RWPE2 (cell line): ENCODE measurements around the gene SLC35F3.

ENCODE experiments used
- ATAC-seq: fragments of 200-7000 bp; cut with Tn5 transposase; 3 replicates; pipeline ENCODE4 v1.9.1; 2021; ENCODE audit warnings: low read depth
- DNase-seq: peaks from one replicate; pipeline ENCODE4 v3.0.0-alpha.2; 2020; ENCODE audit warnings: low spot score
- H3K27ac ChIP-seq: fragments of 450-650 bp; 2 replicates; pipeline ENCODE4 v1.5.1; 2017; ENCODE audit warnings: mild to moderate bottlenecking; ENCODE audit not compliant: poor library complexity, severe bottlenecking
- H3K27me3 ChIP-seq: fragments of 250-450 bp; sonication (Bioruptor Pico); 2 replicates; pipeline ENCODE4 v1.5.1; 2021; ENCODE audit warnings: mild to moderate bottlenecking, moderate library complexity; ENCODE audit not compliant: insufficient read depth, poor library complexity, severe bottlenecking
- H3K36me3 ChIP-seq: fragments of 250-450 bp; sonication (Bioruptor Pico); 2 replicates; pipeline ENCODE4 v1.5.1; 2020; ENCODE audit warnings: low read depth, mild to moderate bottlenecking, moderate library complexity
- H3K4me1 ChIP-seq: fragments of 250-450 bp; sonication (Bioruptor Pico); 2 replicates; pipeline ENCODE4 v1.5.1; 2021; ENCODE audit warnings: mild to moderate bottlenecking, moderate library complexity; ENCODE audit not compliant: insufficient read depth, poor library complexity, severe bottlenecking
- H3K4me3 ChIP-seq: fragments of 250-450 bp; sonication (Bioruptor Pico); 2 replicates; pipeline ENCODE4 v1.5.1; 2021; ENCODE audit warnings: mild to moderate bottlenecking, moderate library complexity; ENCODE audit not compliant: severe bottlenecking
- H3K9me3 ChIP-seq: fragments of 250-450 bp; sonication (Bioruptor Pico); 2 replicates; pipeline ENCODE4 v1.5.1; 2021; ENCODE audit warnings: mild to moderate bottlenecking, moderate library complexity; ENCODE audit not compliant: severe bottlenecking
- CTCF ChIP-seq: fragments of 450-650 bp; IDR thresholded peaks from one replicate; pipeline ENCODE4 v1.5.1; 2017; ENCODE audit warnings: mild to moderate bottlenecking, moderate library complexity; ENCODE audit not compliant: poor library complexity, severe bottlenecking

The SLC35F3 gene

GRCh38 chr1:233897325-233898162 is 6.9 kb upstream of the SLC35F3 start:
- no peak for TF ChIP-seq CTCF
- no peak overlapping the region for H3K27ac ChIP-seq
- no peak for ATAC-seq
- H3K36me3 ChIP-seq: no peaks in the 10 kb centered on the region
- H3K27me3 ChIP-seq: no peaks in the 10 kb centered on the region
- no peak overlapping the region for H3K4me3 ChIP-seq
- no peaks in the 10 kb centered on the region for H3K9me3 ChIP-seq
- DNase-seq: no peak
- no peaks in the 10 kb centered on the region for H3K4me1 ChIP-seq

- no peak overlapping the region for H3K4me3 ChIP-seq
- H3K27me3 ChIP-seq: no peaks in the 10 kb centered on the region
- no peak for ATAC-seq
Observed at GRCh38 chr1:233901495-233901894, 3.0 kb upstream of the SLC35F3 start.

GRCh38 chr1:233905416-233906051 is 1.1 kb downstream of the SLC35F3 start:
- no peaks in the 10 kb centered on the region for H3K36me3 ChIP-seq
- H3K4me1 ChIP-seq: peaks cover 31% of the 10 kb centered on the region
- DNase-seq (no peak), ATAC-seq (no peak)
- no peaks in the 10 kb centered on the region for H3K27me3 ChIP-seq
- peak overlapping the region; percentile 73 for H3K4me3 ChIP-seq
- H3K9me3 ChIP-seq: no peaks in the 10 kb centered on the region
- peak overlapping the region; percentile 44 for H3K27ac ChIP-seq
- TF ChIP-seq CTCF: no peak

More at GRCh38 chr1:233901495-233901894, 3.0 kb upstream of the SLC35F3 start:
- DNase-seq: no peak
- Histone ChIP-seq H3K9me3 (no peaks in the 10 kb centered on the region), H3K36me3 (no peaks in the 10 kb centered on the region), H3K4me1 (peaks cover 5% of the 10 kb centered on the region), H3K27ac (no peak overlapping the region)
- no peak for TF ChIP-seq CTCF

GRCh38 chr1:233907151-233907550 is 2.7 kb downstream of the SLC35F3 start:
- peak overlapping the region; percentile 92 for H3K27ac ChIP-seq
- H3K4me3 ChIP-seq: no peak overlapping the region
- H3K9me3 ChIP-seq: no peaks in the 10 kb centered on the region
- H3K4me1 ChIP-seq: peaks cover 31% of the 10 kb centered on the region
- no peaks in the 10 kb centered on the region for H3K27me3 ChIP-seq
- no peaks in the 10 kb centered on the region for H3K36me3 ChIP-seq
- ATAC-seq (no peak), DNase-seq (no peak)
- no peak for TF ChIP-seq CTCF
